WTC11 (cell line): ENCODE data around the gene SPTLC2.

Source experiments
- AFF4 ChIP-seq: sonication (generic); formaldehyde crosslinking; IDR thresholded peaks from 2 replicates; pipeline ENCODE4 v1.8.1; 2023; ENCODE audit warnings: mild to moderate bottlenecking, missing genetic modification reagents, borderline replicate concordance
- ATF3 ChIP-seq: sonication (generic); formaldehyde crosslinking; conservative IDR thresholded peaks from 2 replicates; pipeline ENCODE4 v1.8.1; 2022; ENCODE audit warnings: mild to moderate bottlenecking, missing genetic modification reagents
- CTCF ChIP-seq: fragments of 200-600 bp; IDR thresholded peaks from 2 replicates; pipeline ENCODE4 v1.8.0; 2022; ENCODE audit warnings: antibody characterized with exemption
- ESRRA ChIP-seq: sonication (generic); formaldehyde crosslinking; IDR thresholded peaks from 2 replicates; pipeline ENCODE4 v1.8.1; 2022; ENCODE audit warnings: mild to moderate bottlenecking, missing genetic modification reagents, borderline replicate concordance
- FOXP4 ChIP-seq: sonication (generic); formaldehyde crosslinking; IDR thresholded peaks from 2 replicates; pipeline ENCODE4 v1.8.0; 2022; ENCODE audit warnings: mild to moderate bottlenecking, missing genetic modification reagents
- MAX ChIP-seq: sonication (generic); formaldehyde crosslinking; IDR thresholded peaks from 2 replicates; pipeline ENCODE4 v1.8.0; 2022; ENCODE audit warnings: mild to moderate bottlenecking, missing genetic modification reagents
- RELA ChIP-seq: sonication (generic); formaldehyde crosslinking; IDR thresholded peaks from 2 replicates; pipeline ENCODE4 v1.8.1; 2022; ENCODE audit warnings: missing genetic modification reagents, mild to moderate bottlenecking, borderline replicate concordance
- SP1 ChIP-seq: sonication (generic); formaldehyde crosslinking; conservative IDR thresholded peaks from 2 replicates; pipeline ENCODE4 v1.8.1; 2022; ENCODE audit warnings: missing genetic modification reagents
- TCF7 ChIP-seq: sonication (generic); formaldehyde crosslinking; IDR thresholded peaks from 2 replicates; pipeline ENCODE4 v1.8.0; 2022; ENCODE audit warnings: mild to moderate bottlenecking, low read depth, missing genetic modification reagents, moderate library complexity
- TEAD4 ChIP-seq: sonication (generic); formaldehyde crosslinking; IDR thresholded peaks from 2 replicates; pipeline ENCODE4 v1.8.0; 2022; ENCODE audit warnings: mild to moderate bottlenecking, missing genetic modification reagents
- USF2 ChIP-seq: sonication (generic); formaldehyde crosslinking; IDR thresholded peaks from 2 replicates; pipeline ENCODE4 v1.8.1; 2023; ENCODE audit warnings: mild to moderate bottlenecking, missing genetic modification reagents, moderate library complexity
- ZNF232 ChIP-seq: sonication (generic); formaldehyde crosslinking; IDR thresholded peaks from 2 replicates; pipeline ENCODE4 v1.8.0; 2022; ENCODE audit warnings: mild to moderate bottlenecking, missing genetic modification reagents
- ZNF281 ChIP-seq: sonication (generic); formaldehyde crosslinking; IDR thresholded peaks from 2 replicates; pipeline ENCODE4 v1.8.0; 2023; ENCODE audit warnings: mild to moderate bottlenecking, missing genetic modification reagents

GRCh38 chr14:77642407-77642806 lies 26.0 kb upstream of the SPTLC2 start:
- TF ChIP-seq ESRRA (CRISPR knock-in tag) (no peak), FOXP4 (no peak), TCF7 (CRISPR knock-in tag) (no peak), CTCF (no peak), USF2 (CRISPR knock-in tag) (no peak), RELA (no peak), ZNF232 (CRISPR knock-in tag) (no peak), ATF3 (CRISPR knock-in tag) (no peak), AFF4 (CRISPR knock-in tag) (no peak), MAX (CRISPR knock-in tag) (no peak), TEAD4 (CRISPR knock-in tag) (no peak), SP1 (CRISPR knock-in tag) (no peak), ZNF281 (no peak)
